Small intestine (tissue), 7 donors: Measurements from ENCODE around the gene PHACTR1. TPM values are rescaled to one million over a fixed set of nuclear protein-coding genes. Genes with fewer than 3 reads are reported as not detected.

Source experiments
- DNase-seq, 2 donors: peaks; one replicate each; pipeline versions ENCODE4 v3.0.0 to v3.0.0-alpha.2; 2013
- FAIRE-seq: peaks from 2 replicates; lab custom pipeline; 2012; peaks lifted over from hg19 to GRCh38; lab: Jason Lieb, UNC
- H3K27ac ChIP-seq, 3 donors: one replicate each; pipeline ENCODE4 v1.5.1; 2013; ENCODE audit warnings: low read length in 2 of 3, mild to moderate bottlenecking in 2 of 3, control low read depth in 1 of 3, inconsistent platforms in 1 of 3, low read depth in 1 of 3, moderate library complexity in 1 of 3
- H3K27me3 ChIP-seq, 3 donors: one replicate each; pipeline ENCODE4 v1.6.1; 2013; ENCODE audit warnings: low read length in 3 of 3, inconsistent platforms in 1 of 3; ENCODE audit not compliant: control insufficient read depth in 3 of 3, insufficient read depth in 3 of 3
- H3K36me3 ChIP-seq, 3 donors: one replicate each; pipeline ENCODE4 v1.6.1; 2013; ENCODE audit warnings: low read length in 3 of 3, inconsistent platforms in 1 of 3, low read depth in 1 of 3, mild to moderate bottlenecking in 1 of 3, moderate library complexity in 1 of 3; ENCODE audit not compliant: control insufficient read depth in 3 of 3, insufficient read depth in 2 of 3
- H3K4me1 ChIP-seq, 3 donors: one replicate each; pipeline ENCODE4 v1.6.1; 2013; ENCODE audit warnings: low read length in 2 of 3, inconsistent platforms in 1 of 3, low read depth in 1 of 3, mild to moderate bottlenecking in 1 of 3, moderate library complexity in 1 of 3; ENCODE audit not compliant: control insufficient read depth in 3 of 3, insufficient read depth in 2 of 3
- H3K4me3 ChIP-seq, 3 donors: one replicate each; pipeline ENCODE4 v1.5.1; 2013; ENCODE audit warnings: low read length in 3 of 3, control low read depth in 1 of 3, inconsistent platforms in 1 of 3, low read depth in 1 of 3, mild to moderate bottlenecking in 1 of 3, moderate library complexity in 1 of 3
- H3K9me3 ChIP-seq, 2 donors: one replicate each; pipeline ENCODE4 v1.6.1; 2013; ENCODE audit warnings: low read depth in 1 of 2, low read length in 1 of 2; ENCODE audit not compliant: control insufficient read depth in 2 of 2, insufficient read depth in 1 of 2
- WGBS, 3 donors: extraction: QIAGEN DNeasy Blood & Tissue Kit; methylation state at CpG; one replicate each; pipeline ENCODE4 v1.1.7; 2013; 5-methylcytosine and 5-hydroxymethylcytosine counted together
- polyA plus RNA-seq, 4 donors: library from polyadenylated mRNA; stranded (reverse) in 3 of 4; unstranded in 1 of 4; fragments of 200-250 nt in 3 of 4; fragments of 120-200 nt in 1 of 4; gene quantifications; one replicate each; pipeline versions ENCODE4 v1.2.1 to v1.2.3, GENCODE V29; 2013
- donor health status: healthy with polysubstance abuse.
- donor health status: control.
- donor health status: control.
- donor health status: Bipolar disorder and iron deficiency.
- donor health status: healthy.

PHACTR1 gene
- polyA plus RNA-seq, 4 donors = 0.67 to 3.8 (median 1.8) TPM

DNA sequence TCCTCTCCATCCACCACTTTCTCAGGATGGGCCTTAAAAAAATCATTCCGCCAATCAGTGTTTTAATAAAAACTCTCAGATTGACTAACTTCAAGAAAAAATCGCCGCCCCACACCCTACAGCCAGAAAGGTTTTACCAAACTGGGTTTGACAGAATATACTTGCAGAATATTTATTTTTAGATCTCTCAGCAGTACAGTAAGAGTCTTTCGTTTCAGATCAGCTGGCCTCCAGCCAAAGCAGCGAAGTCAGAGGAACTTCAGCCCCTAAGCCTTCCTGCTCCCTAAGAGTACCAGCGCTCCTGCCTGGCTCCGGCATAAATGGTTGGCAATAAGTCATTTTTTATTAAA, 587.1 kb downstream of the PHACTR1 start:
- DNase-seq (peak; percentile 33 to 61), FAIRE-seq (no peak)
- Histone ChIP-seq H3K4me1 (peaks cover 0 to 6% (median 4%) of the 10 kb centered on the region in 3 donors), H3K27ac (peak overlapping the region in 2 of 3 donors; percentile 57 to 87), H3K9me3 (no peaks in the 10 kb centered on the region), H3K36me3 (peaks cover 5 to 55% (median 24%) of the 10 kb centered on the region in 3 donors), H3K27me3 (no peaks in the 10 kb centered on the region), H3K4me3 (no peak overlapping the region)
- WGBS, 3 donors = 32 to 49% (median 41%) methylated on average over 7 of the region's 7 CpGs

DNA sequence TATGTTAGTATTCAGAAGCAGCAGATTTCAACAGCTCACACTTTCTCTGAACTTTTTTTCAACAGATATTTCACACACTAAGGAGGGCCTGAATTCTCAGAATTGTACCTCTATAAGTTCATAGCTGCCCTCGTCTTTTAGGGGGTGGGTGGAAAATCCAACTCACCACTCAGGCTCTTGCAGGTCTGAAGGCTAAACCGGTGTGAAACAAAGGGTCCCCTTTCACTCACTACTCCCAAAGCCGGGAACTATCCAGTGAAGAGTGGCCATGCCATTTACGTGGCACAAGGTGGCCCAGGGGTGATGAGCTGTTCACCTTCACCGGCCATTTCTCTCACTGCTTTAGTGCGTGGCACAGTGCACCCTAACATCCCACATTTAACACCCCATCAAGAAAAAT, 587.5 kb downstream of the PHACTR1 start:
- no peak overlapping the region for H3K27ac ChIP-seq
- peaks cover 0 to 6% (median 4%) of the 10 kb centered on the region in 3 donors for H3K4me1 ChIP-seq
- no peaks in the 10 kb centered on the region for H3K27me3 ChIP-seq
- WGBS, 3 donors = 76 to 89% (median 81%) methylated on average over 6 of the region's 6 CpGs
- no peaks in the 10 kb centered on the region for H3K9me3 ChIP-seq
- FAIRE-seq (no peak), DNase-seq (no peak)
- H3K4me3 ChIP-seq = no peak overlapping the region
- H3K36me3 ChIP-seq = peaks cover 5 to 53% (median 26%) of the 10 kb centered on the region in 3 donors

DNA sequence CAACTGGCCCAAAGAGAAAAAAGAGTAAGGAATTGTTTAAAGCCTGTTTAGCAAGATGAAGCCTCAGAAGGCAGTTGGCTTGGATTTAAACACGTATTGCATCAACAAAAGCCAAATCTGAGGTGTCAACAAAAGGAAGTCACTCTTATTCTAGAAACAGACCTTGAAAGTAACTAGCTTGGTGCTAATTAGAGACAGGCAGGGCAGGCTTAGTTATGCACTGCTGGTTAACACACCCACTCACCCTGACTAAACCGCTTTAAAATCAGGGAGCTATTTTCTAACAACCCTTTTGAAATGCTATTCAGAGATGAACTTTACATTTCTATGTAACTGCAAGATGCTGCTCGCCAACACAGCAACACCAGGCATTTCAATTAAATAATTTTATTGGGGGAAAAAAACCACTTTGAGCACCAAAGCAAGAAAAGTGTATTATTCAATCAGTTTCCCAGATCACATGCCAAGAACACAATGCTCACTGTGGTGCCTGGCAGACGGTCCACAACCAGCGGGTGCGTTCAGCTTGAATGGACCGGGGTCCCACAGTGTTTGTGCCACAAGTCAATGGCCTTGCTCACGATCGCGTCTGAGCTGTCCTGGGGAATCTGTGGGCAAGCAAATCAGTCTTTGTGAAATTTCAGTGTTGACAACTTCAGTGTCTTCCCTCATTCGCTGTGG, 588.2 kb downstream of the PHACTR1 start:
- Histone ChIP-seq H3K27me3 (no peaks in the 10 kb centered on the region), H3K36me3 (peaks cover 5 to 47% (median 27%) of the 10 kb centered on the region in 3 donors), H3K9me3 (no peaks in the 10 kb centered on the region), H3K4me3 (no peak overlapping the region), H3K4me1 (peaks cover 0 to 6% (median 4%) of the 10 kb centered on the region in 3 donors), H3K27ac (no peak overlapping the region)
- DNase-seq = no peak
- 86 to 93% (median 91%) methylated on average over 11 of the region's 11 CpGs for WGBS, 3 donors
- FAIRE-seq = no peak

DNA sequence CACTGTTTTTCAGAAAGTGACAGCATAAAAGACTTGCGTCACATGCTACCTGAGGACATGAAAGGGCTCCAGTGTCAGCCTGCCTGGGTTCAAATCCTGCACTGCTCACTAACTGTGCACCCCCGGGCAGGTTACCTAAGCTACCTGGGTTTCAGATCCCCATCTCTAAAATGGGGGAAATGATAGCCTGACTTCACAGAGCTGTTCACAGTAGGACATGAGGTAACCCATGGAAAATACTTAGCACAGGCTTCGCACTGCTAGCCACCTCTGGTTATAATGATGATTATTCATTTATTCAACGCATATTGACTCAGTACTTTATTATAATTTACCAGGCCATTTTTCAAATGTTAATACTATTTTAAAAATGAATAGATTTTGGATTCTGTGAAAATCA, 588.7 kb downstream of the PHACTR1 start:
- FAIRE-seq (no peak), DNase-seq (no peak)
- 83 to 94% (median 85%) methylated on average over 4 of the region's 4 CpGs for WGBS, 3 donors
- Histone ChIP-seq H3K4me3 (no peak overlapping the region), H3K27ac (no peak overlapping the region), H3K9me3 (no peaks in the 10 kb centered on the region), H3K36me3 (peaks cover 2 to 42% (median 27%) of the 10 kb centered on the region in 3 donors), H3K27me3 (no peaks in the 10 kb centered on the region), H3K4me1 (peaks cover 0 to 6% (median 4%) of the 10 kb centered on the region in 3 donors)

DNA sequence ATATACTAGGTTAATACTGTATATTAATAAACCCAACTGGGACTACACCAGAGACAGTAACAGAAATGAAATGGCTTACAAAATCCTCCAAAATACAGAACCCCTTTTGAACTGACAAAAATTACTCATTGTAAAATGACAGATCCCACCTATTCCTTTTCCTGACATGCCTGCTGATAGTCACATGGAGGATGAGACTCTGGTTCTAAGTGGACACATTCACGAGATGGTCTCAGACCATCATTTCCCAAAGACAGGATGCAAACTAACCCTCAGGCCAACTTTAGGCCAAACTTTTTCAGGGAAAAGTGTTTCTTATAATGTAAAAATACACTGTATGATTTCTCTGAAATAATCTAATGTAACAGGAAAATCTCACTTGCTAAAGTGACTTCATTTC, 589.2 kb downstream of the PHACTR1 start:
- Histone ChIP-seq H3K36me3 (peaks cover 2 to 38% (median 27%) of the 10 kb centered on the region in 3 donors), H3K9me3 (no peaks in the 10 kb centered on the region), H3K4me1 (peaks cover 0 to 6% (median 4%) of the 10 kb centered on the region in 3 donors), H3K4me3 (no peak overlapping the region), H3K27ac (no peak overlapping the region), H3K27me3 (no peaks in the 10 kb centered on the region)
- no peak for FAIRE-seq
- WGBS, 3 donors = 93 to 96% (median 96%) methylated on average over 1 of the region's 1 CpG
- no peak for DNase-seq

DNA sequence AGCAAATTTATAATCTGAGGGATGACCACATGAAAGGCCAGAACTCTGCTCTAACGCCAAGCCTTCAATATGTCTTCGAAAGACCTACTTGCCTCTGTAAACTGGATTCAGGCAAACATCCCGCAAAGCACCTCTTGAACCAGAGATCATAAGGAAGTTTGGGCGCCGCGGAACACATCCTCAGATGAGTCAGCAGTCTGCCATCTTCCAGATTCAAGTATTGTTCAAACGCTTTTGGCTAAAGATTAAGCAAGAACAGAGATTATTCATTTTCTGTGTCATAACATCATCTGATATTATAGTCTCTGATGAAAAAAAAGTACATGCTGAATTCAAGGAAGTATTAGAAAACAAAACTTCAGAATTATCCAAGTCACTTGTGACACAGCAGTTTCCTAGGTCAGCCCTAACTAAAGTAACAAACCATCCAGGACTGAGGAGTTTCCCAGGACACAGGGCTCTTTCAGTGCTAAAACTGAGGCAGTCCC, 591.0 kb downstream of the PHACTR1 start:
- peaks cover 2 to 25% (median 25%) of the 10 kb centered on the region in 3 donors for H3K36me3 ChIP-seq
- peaks cover 0 to 6% (median 4%) of the 10 kb centered on the region in 3 donors for H3K4me1 ChIP-seq
- 83 to 87% (median 85%) methylated on average over 7 of the region's 7 CpGs for WGBS, 3 donors
- H3K27ac ChIP-seq = peak overlapping the region in 1 of 3 donors; percentile 23
- DNase-seq (no peak), FAIRE-seq (no peak)
- H3K9me3 ChIP-seq = no peaks in the 10 kb centered on the region
- H3K27me3 ChIP-seq = no peaks in the 10 kb centered on the region
- H3K4me3 ChIP-seq = no peak overlapping the region

DNA sequence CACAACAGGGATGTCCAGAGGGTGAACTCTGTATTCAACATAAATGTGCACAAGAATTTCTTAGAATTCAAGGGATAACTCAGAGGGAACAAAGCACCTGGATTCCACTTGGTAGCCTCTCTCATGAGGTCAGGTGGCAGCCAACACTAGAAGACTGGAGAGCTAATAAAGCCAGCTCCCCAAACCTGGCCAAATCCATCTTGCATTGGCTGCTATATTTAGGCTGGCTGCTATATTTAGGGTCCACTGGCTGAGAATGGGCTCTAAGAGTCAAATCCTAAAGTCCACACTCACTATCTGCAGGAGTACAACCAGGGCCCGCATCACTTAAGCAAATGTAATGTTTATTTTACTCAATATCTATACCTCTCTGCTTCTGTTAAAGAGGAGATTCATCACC, 591.8 kb downstream of the PHACTR1 start:
- H3K4me1 ChIP-seq = peaks cover 0 to 3% (median 0%) of the 10 kb centered on the region in 3 donors
- no peaks in the 10 kb centered on the region for H3K9me3 ChIP-seq
- DNase-seq (no peak), FAIRE-seq (no peak)
- H3K27ac ChIP-seq = no peak overlapping the region
- no peak overlapping the region for H3K4me3 ChIP-seq
- 84 to 100% (median 87%) methylated on average over 1 of the region's 1 CpG for WGBS, 3 donors
- peaks cover 2 to 25% (median 19%) of the 10 kb centered on the region in 3 donors for H3K36me3 ChIP-seq
- no peaks in the 10 kb centered on the region for H3K27me3 ChIP-seq

DNA sequence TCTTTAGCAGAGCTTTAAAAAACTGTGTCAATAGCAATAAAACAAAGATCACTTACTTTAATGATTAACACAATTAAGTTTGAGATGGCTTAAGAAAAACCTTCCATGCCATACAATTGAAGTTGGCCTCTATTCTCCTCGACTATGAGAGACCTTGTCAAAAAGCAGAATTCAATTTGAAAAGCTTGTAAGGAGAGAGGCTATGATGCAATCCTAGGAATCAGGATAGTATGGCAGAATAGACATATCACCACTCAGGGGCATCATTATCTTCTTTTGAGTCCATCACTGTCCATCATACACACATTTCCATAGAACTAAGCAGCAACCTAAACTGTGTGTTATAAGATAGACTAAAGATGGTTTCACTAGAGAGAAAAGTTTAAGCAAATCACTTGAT, 594.6 kb downstream of the PHACTR1 start:
- peaks cover 0 to 3% (median 0%) of the 10 kb centered on the region in 3 donors for H3K4me1 ChIP-seq
- FAIRE-seq (no peak), DNase-seq (peak; percentile 11 to 16)
- H3K36me3 ChIP-seq = peaks cover 11 to 25% (median 20%) of the 10 kb centered on the region in 3 donors
- WGBS, 3 donors = 0 to 46% (median 7%) methylated on average over 1 of the region's 1 CpG
- H3K27ac ChIP-seq = no peak overlapping the region
- no peaks in the 10 kb centered on the region for H3K27me3 ChIP-seq
- no peaks in the 10 kb centered on the region for H3K9me3 ChIP-seq
- H3K4me3 ChIP-seq = no peak overlapping the region
